Skeletal muscle tissue (tissue), 4 donors: ENCODE measurements around the gene SLAIN2. TPM values are rescaled to one million over a fixed set of nuclear protein-coding genes. Genes with fewer than 3 reads are reported as not detected.

Experiments used
- H3K27ac ChIP-seq: one replicate; pipeline ENCODE4 v1.7.0; 2013; ENCODE audit warnings: mild to moderate bottlenecking, low read depth, low read length, inconsistent platforms
- H3K27me3 ChIP-seq, 3 donors: one replicate each; pipeline ENCODE4 v1.7.0; 2013; ENCODE audit warnings: low read length in 3 of 3; ENCODE audit not compliant: control insufficient read depth in 3 of 3, insufficient read depth in 3 of 3
- H3K36me3 ChIP-seq, 3 donors: one replicate each; pipeline ENCODE4 v1.7.0; 2013; ENCODE audit warnings: low read length in 3 of 3; ENCODE audit not compliant: control insufficient read depth in 3 of 3, insufficient read depth in 3 of 3
- H3K4me1 ChIP-seq, 3 donors: one replicate each; pipeline ENCODE4 v1.7.0; 2013; ENCODE audit warnings: low read length in 3 of 3, mild to moderate bottlenecking in 3 of 3; ENCODE audit not compliant: control insufficient read depth in 3 of 3, insufficient read depth in 3 of 3
- H3K4me3 ChIP-seq, 3 donors: one replicate each; pipeline ENCODE4 v1.7.0; 2013; ENCODE audit warnings: low read length in 3 of 3
- H3K9ac ChIP-seq, 3 donors: one replicate each; pipeline ENCODE4 v1.7.0; 2013; ENCODE audit warnings: low read length in 3 of 3, mild to moderate bottlenecking in 3 of 3, moderate library complexity in 2 of 3, low read depth in 1 of 3
- H3K9me3 ChIP-seq, 3 donors: one replicate each; pipeline ENCODE4 v1.7.0; 2013; ENCODE audit warnings: low read length in 3 of 3; ENCODE audit not compliant: control insufficient read depth in 3 of 3
- total RNA-seq: library from RNA; depleted of rRNA; stranded (reverse); fragments of >200 nt; gene quantifications from one replicate; pipeline ENCODE4 v1.2.3, GENCODE V29; 2014
- donor health status: Osteomylitis.

The SLAIN2 gene
- total RNA-seq, 1 donor from 2014 or later: 53.8 TPM

GRCh38 chr4:48333587-48333986 lies 7.7 kb upstream of the SLAIN2 start:
- no peaks in the 10 kb centered on the region for H3K9me3 ChIP-seq
- H3K4me1 ChIP-seq: peaks cover 13 to 53% (median 16%) of the 10 kb centered on the region in 3 donors
- no peak overlapping the region for H3K4me3 ChIP-seq
- no peak overlapping the region for H3K27ac ChIP-seq
- no peaks in the 10 kb centered on the region for H3K27me3 ChIP-seq
- H3K9ac ChIP-seq: no peak overlapping the region
- no peaks in the 10 kb centered on the region for H3K36me3 ChIP-seq

- Histone ChIP-seq H3K9ac (no peak overlapping the region), H3K4me1 (peaks cover 13 to 53% (median 16%) of the 10 kb centered on the region in 3 donors), H3K27ac (peak overlapping the region; percentile 52), H3K36me3 (no peaks in the 10 kb centered on the region), H3K4me3 (no peak overlapping the region), H3K9me3 (no peaks in the 10 kb centered on the region), H3K27me3 (no peaks in the 10 kb centered on the region)
Measured at GRCh38 chr4:48334236-48334635, 7.1 kb upstream of the SLAIN2 start.

DNA sequence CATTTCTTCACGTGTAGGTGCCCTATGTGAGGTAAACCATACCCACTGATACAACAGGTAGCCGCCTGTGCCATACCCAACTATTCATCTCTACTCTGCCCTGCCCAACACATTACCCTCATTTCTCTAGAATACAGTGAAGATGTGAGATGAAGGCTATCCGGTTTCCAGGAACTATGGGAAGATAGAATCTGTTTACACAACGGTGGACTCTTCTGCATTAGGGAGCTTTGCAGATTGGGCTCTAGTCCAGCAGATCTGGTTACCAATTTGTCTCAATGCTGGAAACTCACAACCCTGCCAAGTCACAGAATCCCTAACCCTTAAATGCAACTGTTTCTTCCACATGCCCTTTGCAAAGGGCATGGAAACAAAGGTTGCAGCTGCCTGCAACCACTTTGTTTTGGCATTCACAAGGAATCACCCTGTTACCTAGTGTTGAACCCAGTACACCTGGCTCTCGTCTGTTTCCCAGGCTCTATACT lies 6.4 kb upstream of the SLAIN2 start:
- Histone ChIP-seq H3K27me3 (no peaks in the 10 kb centered on the region), H3K36me3 (no peaks in the 10 kb centered on the region), H3K27ac (peak overlapping the region; percentile 52), H3K9ac (peak overlapping the region in 2 of 3 donors; percentile 18 to 28), H3K4me3 (peak overlapping the region in 2 of 3 donors; percentile 28 to 42), H3K4me1 (peaks cover 13 to 50% (median 16%) of the 10 kb centered on the region in 3 donors), H3K9me3 (no peaks in the 10 kb centered on the region)

DNA sequence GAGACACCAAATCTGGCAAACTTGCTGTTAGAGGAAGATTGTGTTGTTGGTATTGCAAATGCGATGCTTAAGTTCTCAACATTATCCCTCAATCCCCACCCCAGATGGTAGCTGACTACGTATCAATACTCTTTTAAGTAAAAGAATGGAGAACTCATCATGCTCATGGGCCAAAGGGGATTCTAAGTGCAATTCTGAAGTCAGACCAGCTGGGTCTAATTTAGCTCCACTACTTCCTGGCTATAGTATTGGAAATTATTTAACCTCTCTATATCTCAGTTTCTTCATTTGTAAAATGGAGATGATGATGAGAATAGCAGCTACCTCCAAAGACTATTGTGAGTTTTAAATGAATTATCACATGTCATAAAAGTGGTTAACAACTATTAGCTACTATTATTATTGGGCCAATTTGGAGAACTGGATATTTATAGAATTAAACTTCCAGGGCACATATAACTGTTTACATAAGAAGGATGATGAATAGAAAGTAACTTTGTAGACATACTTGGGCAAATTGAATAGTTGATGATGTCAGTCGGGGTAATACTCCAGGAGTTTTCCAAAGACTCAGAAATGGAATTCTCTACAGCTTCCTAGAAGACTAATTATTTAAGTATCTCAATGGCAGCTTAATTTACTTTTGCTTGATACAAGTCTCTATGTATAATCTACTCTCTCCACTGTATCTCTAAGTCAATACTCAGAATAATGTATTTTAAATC lies 5.0 kb upstream of the SLAIN2 start:
- no peaks in the 10 kb centered on the region for H3K36me3 ChIP-seq
- H3K27me3 ChIP-seq: no peaks in the 10 kb centered on the region
- H3K9me3 ChIP-seq: no peaks in the 10 kb centered on the region
- no peak overlapping the region for H3K27ac ChIP-seq
- H3K9ac ChIP-seq: no peak overlapping the region
- no peak overlapping the region for H3K4me3 ChIP-seq
- H3K4me1 ChIP-seq: peaks cover 11 to 50% (median 17%) of the 10 kb centered on the region in 3 donors

DNA sequence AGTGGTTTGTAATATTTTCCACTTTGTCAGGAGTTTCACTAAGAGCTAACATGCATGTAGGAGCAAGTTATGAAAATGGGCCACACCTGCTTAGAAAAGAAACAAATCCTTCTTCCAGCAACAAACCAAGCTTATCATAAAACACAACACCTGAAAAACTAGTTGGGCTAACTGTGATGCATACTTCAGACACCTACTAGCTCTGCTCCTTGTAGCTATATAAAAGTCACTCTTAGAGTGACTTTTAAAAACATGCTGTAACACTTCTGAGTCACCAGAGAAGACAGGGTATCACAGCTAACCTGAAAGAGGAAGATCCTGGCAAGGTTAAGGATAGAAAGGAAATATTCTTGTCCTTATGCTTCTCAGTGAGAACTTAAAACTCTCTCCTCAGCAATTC lies 3.6 kb upstream of the SLAIN2 start:
- Histone ChIP-seq H3K4me3 (no peak overlapping the region), H3K27ac (peak overlapping the region; percentile 26), H3K9ac (no peak overlapping the region), H3K4me1 (peaks cover 15 to 47% (median 17%) of the 10 kb centered on the region in 3 donors), H3K27me3 (no peaks in the 10 kb centered on the region), H3K36me3 (no peaks in the 10 kb centered on the region), H3K9me3 (no peaks in the 10 kb centered on the region)

DNA sequence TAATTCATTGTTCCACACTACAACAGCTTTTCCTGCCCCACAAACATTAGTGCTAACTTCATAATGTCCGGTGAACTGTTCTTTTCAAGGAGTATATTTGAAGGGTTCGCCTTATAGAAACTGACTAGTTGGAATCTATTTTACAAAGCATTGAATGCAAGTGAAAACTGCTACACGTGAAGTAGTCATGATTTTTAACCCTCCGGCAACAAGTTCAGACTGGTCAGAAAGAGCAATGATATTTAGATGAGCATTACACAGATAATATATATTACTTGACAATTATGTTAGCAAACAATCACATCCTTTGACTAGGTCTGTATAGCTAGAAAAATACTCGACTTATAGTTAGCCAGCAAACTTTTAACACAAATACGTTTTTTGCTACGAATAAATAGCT lies 1.7 kb upstream of the SLAIN2 start:
- Histone ChIP-seq H3K4me3 (no peak overlapping the region), H3K27ac (peak overlapping the region; percentile 88), H3K27me3 (no peaks in the 10 kb centered on the region), H3K36me3 (no peaks in the 10 kb centered on the region), H3K9me3 (no peaks in the 10 kb centered on the region), H3K9ac (no peak overlapping the region), H3K4me1 (peaks cover 12 to 57% (median 30%) of the 10 kb centered on the region in 3 donors)

DNA sequence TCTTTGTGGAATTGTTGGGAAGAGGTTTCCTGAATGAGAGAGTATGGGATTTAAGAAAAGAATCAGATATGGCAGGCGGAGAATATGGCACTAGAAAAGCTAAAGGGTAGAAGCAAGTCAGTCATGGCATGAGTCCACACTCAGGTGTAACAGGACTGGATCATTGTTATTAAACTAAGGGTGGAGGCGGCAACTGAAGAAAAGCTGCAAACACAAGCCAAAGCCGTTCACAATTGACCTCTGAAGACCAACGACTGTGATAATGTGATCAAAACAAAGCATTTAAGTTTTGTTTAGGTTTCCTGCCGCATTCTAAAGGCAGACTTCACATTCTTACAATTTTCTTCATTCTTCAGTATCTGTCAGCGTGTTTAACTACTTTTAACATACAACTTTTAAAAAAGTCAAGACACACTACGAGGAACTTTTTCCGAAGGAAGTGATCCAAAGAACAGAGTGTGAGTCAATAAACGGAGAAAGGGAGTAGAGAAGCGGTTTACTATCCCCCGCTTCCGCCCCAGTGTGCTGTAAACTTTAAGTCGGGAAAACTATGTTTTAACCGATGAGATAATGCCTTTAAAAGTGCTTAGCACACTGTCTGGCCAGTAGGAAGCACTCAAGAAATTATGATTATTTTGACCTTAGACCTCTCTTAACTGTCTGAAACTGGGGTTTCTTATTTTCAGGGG lies 909 bp upstream of the SLAIN2 start:
- Histone ChIP-seq H3K27me3 (no peaks in the 10 kb centered on the region), H3K4me1 (peaks cover 7 to 55% (median 27%) of the 10 kb centered on the region in 3 donors), H3K9me3 (no peaks in the 10 kb centered on the region), H3K27ac (peak overlapping the region; percentile 88), H3K4me3 (peak overlapping the region; percentile 67 to 78 (median 73)), H3K9ac (peak overlapping the region; percentile 73 to 85 (median 79)), H3K36me3 (no peaks in the 10 kb centered on the region)

DNA sequence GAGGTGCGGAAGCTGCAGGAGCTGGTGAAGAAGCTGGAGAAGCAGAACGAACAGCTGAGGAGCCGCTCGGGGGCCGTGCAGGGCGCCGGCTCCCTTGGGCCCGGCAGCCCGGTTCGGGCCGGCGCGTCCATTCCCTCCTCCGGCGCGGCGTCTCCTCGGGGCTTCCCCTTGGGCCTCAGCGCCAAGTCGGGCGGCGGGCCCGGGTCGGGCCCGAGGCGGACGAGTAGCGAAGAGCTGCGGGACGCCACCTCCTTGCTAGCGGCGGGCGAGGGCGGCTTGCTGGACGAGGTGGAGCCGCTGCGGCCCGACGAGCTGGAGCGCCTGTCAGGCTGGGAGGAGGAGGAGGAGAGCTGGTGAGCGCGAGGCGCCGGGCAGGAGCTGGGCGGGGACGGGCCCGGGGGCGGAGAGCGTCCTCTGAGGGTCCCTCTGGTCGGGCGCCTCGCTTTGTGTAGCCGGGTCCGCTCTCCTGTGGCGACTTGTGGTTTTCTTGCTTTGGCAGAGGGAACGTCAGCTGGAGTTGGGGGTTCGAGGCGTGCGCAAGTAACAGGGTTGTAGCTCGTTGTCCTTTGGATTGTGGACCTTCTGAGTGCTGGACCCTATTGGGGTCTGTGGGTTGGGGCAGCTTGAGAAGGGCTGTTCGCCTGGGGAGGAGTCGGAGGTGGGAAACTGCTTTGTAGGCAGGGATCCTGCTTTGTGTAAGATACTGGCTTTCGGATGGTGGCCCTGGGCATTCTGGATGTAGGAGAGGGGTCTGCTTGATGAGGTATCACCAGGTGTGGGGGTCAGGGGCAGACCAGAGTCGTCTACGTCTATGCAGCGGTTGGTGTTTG lies 662 bp downstream of the SLAIN2 start:
- H3K9me3 ChIP-seq: no peaks in the 10 kb centered on the region
- H3K9ac ChIP-seq: peak overlapping the region; percentile 89 to 97 (median 91)
- H3K4me3 ChIP-seq: peak overlapping the region; percentile 87 to 94 (median 91)
- peaks cover 7 to 53% (median 30%) of the 10 kb centered on the region in 3 donors for H3K4me1 ChIP-seq
- H3K36me3 ChIP-seq: no peaks in the 10 kb centered on the region
- no peaks in the 10 kb centered on the region for H3K27me3 ChIP-seq
- H3K27ac ChIP-seq: peak overlapping the region; percentile 95

GRCh38 chr4:48342606-48342880 lies 1.2 kb downstream of the SLAIN2 start:
- Histone ChIP-seq H3K9me3 (no peaks in the 10 kb centered on the region), H3K27ac (peak overlapping the region; percentile 95), H3K4me1 (peaks cover 7 to 48% (median 30%) of the 10 kb centered on the region in 3 donors), H3K9ac (peak overlapping the region; percentile 89 to 97 (median 91)), H3K27me3 (no peaks in the 10 kb centered on the region), H3K36me3 (no peaks in the 10 kb centered on the region), H3K4me3 (peak overlapping the region; percentile 87 to 94 (median 91))
